Measurements from ENCODE around the gene TMEM243.
"Not testable (repeated sequence)": the region's sequence is repeated elsewhere in the genome, so short reads cannot be mapped to it uniquely, and the experiment has no call there.

TMEM243 gene

GRCh38 chr7:87212498-87212897, 7.0 kb downstream of the TMEM243 start:
- no peak for DNase-seq (ENCODE audit: low read depth)
- no peak overlapping the region for H3K4me3 ChIP-seq (ENCODE audit: low read length)
- TF ChIP-seq CTCF (conservative IDR thresholded peaks at IDR 0.05; ENCODE audit: low read depth, low read length) = no peak

- no peak overlapping the region for H3K4me3 ChIP-seq (ENCODE audit: low read length)
- no peak for TF ChIP-seq CTCF (conservative IDR thresholded peaks at IDR 0.05; ENCODE audit: low read depth, low read length)
These were observed 9.0 kb downstream of the TMEM243 start for GRCh38 chr7:87210506-87210905.

GRCh38 chr7:87209295-87209924, 10.1 kb downstream of the TMEM243 start:
- DNase-seq (ENCODE audit: low read depth) = no peak
- H3K4me3 ChIP-seq (ENCODE audit: low read length) = no peak overlapping the region
- no peak for TF ChIP-seq CTCF (conservative IDR thresholded peaks at IDR 0.05; ENCODE audit: low read depth, low read length)

More at GRCh38 chr7:87210506-87210905, 9.0 kb downstream of the TMEM243 start:
- DNase-seq (ENCODE audit: low read depth) = no peak

GRCh38 chr7:87206361-87206760, 13.2 kb downstream of the TMEM243 start:
- no peak overlapping the region for H3K4me3 ChIP-seq (ENCODE audit: low read length)
- DNase-seq (ENCODE audit: low read depth) = no peak
- no peak for TF ChIP-seq CTCF (conservative IDR thresholded peaks at IDR 0.05; ENCODE audit: low read depth, low read length)

- H3K4me3 ChIP-seq (ENCODE audit: low read length); DNase-seq (ENCODE audit: low read depth): not testable (repeated sequence)
These were observed 13.8 kb downstream of the TMEM243 start for GRCh38 chr7:87205701-87206100.

- no peak for TF ChIP-seq CTCF (conservative IDR thresholded peaks at IDR 0.05; ENCODE audit: low read depth, low read length)
- no peak for DNase-seq (ENCODE audit: low read depth)
- H3K4me3 ChIP-seq (ENCODE audit: low read length) = no peak overlapping the region
These were observed 14.6 kb downstream of the TMEM243 start for GRCh38 chr7:87204933-87205332.

- H3K4me3 ChIP-seq (ENCODE audit: low read length); DNase-seq (ENCODE audit: low read depth): not testable (repeated sequence)
These were observed 15.6 kb downstream of the TMEM243 start for GRCh38 chr7:87203929-87204328.

GRCh38 chr7:87202705-87203104, 16.8 kb downstream of the TMEM243 start:
- no peak for TF ChIP-seq CTCF (conservative IDR thresholded peaks at IDR 0.05; ENCODE audit: low read depth, low read length)
- DNase-seq (ENCODE audit: low read depth) = no peak

More at GRCh38 chr7:87202705-87203104, 16.8 kb downstream of the TMEM243 start:
- H3K4me3 ChIP-seq (ENCODE audit: low read length) = no peak overlapping the region

All from retinal pigment epithelial cell (primary cell).